Gastrocnemius medialis (tissue), 4 donors: ENCODE results near the gene RBP4. TPM values are rescaled to one million over a fixed set of nuclear protein-coding genes. Genes with fewer than 3 reads are reported as not detected.

Experiments used
- ATAC-seq, 2 donors: fragments of 150-250 bp; one replicate each; pipeline ENCODE4 v1.9.1; 2016
- DNase-seq, 2 donors: peaks; one replicate each; pipeline ENCODE4 v3.0.0-alpha.2; 2019
- H3K27ac ChIP-seq, 4 donors: fragments of 200-600 bp; sonication (generic); 1 replicate in 1 of 4; 2 replicates in 3 of 4; pipeline ENCODE4 v1.5.1; 2016 to 2018; ENCODE audit warnings: mild to moderate bottlenecking in 2 of 4, moderate library complexity in 1 of 4
- H3K27me3 ChIP-seq, 3 donors: fragments of 200-600 bp; sonication (generic) in 2 of 3; 1 replicate in 1 of 3; 2 replicates in 2 of 3; pipeline versions ENCODE4 v1.5.1 to v1.6.0; 2016 to 2019; ENCODE audit warnings: mild to moderate bottlenecking in 1 of 3, moderate library complexity in 1 of 3
- H3K36me3 ChIP-seq, 2 donors: fragments of 200-600 bp; sonication (generic) in 1 of 2; one replicate each; pipeline ENCODE4 v1.5.1; 2017 to 2018
- H3K4me1 ChIP-seq, 2 donors: fragments of 200-600 bp; sonication (generic) in 1 of 2; one replicate each; pipeline ENCODE4 v1.5.1; 2016 to 2017; ENCODE audit warnings: mild to moderate bottlenecking in 2 of 2
- H3K4me3 ChIP-seq, 4 donors: fragments of 200-600 bp; sonication (generic) in 3 of 4; 1 replicate in 1 of 4; 2 replicates in 3 of 4; pipeline ENCODE4 v1.5.1; 2016 to 2019; ENCODE audit warnings: mild to moderate bottlenecking in 2 of 4
- H3K9me3 ChIP-seq, 3 donors: fragments of 200-600 bp; sonication (generic) in 2 of 3; 1 replicate in 1 of 3; 2 replicates in 2 of 3; pipeline ENCODE4 v1.5.1; 2016 to 2019
- CTCF ChIP-seq, 5 experiments: fragments of 450-650 bp in 3 of 5; fragments of 200-600 bp in 2 of 5; sonication (generic) in 2 of 5; IDR thresholded peaks in 4 of 5; conservative IDR thresholded peaks in 1 of 5; 1 replicate in 4 of 5; 2 replicates in 1 of 5; pipeline ENCODE4 v1.5.1; 2016 to 2019; ENCODE audit warnings: antibody characterized with exemption in 5 of 5, mild to moderate bottlenecking in 3 of 5, moderate library complexity in 3 of 5
- POLR2A ChIP-seq, 2 donors: fragments of 450-650 bp; IDR thresholded peaks; one replicate each; pipeline ENCODE4 v1.6.1; 2017; ENCODE audit warnings: antibody characterized with exemption in 2 of 2, mild to moderate bottlenecking in 2 of 2, moderate library complexity in 2 of 2
- in situ Hi-C, 4 donors: fragments of 200-750 bp; cut with MboI; loops; one replicate each; pipeline versions ENCODE4 v1.15.0 to v1.8.0; 2017; ENCODE audit warnings: low sequenced_read_pairs in 4 of 4
- intact Hi-C: fragments of 100-400 bp; cut with DNase I; formaldehyde crosslinking; loops from one replicate; pipeline ENCODE4 v1.15.1; 2023; ENCODE audit warnings: low total_unique reads
- total RNA-seq, 4 donors: library from RNA; depleted of rRNA; stranded (reverse); fragments of >200 nt; gene quantifications; one replicate each; pipeline versions ENCODE4 v1.1.0 to v1.2.3, GENCODE V29; 2016

RBP4 gene
- total RNA-seq, 4 donors from 2014 or later, result 3.8 to 16.2 (median 7.7) TPM

- intact Hi-C loops (no loop called here), in situ Hi-C loops (no loop called here)
- Histone ChIP-seq H3K4me3 (no peak overlapping the region), H3K9me3 (no peaks in the 10 kb centered on the region), H3K36me3 (no peaks in the 10 kb centered on the region), H3K27me3 (peaks cover 25 to 28% (median 27%) of the 10 kb centered on the region in 3 donors), H3K27ac (no peak overlapping the region), H3K4me1 (peaks cover 0 to 9% of the 10 kb centered on the region in 2 donors)
- no peak for DNase-seq
- TF ChIP-seq POLR2A (IDR thresholded peaks at IDR 0.05) (no peak), CTCF (IDR thresholded peaks at IDR 0.05 in 4 of 5, conservative IDR thresholded peaks at IDR 0.05 in 1 of 5) (no peak)
- ATAC-seq, result no peak
Measured at GRCh38 chr10:93599778-93600177, 1.3 kb downstream of the RBP4 start.

- H3K36me3 ChIP-seq, result no peaks in the 10 kb centered on the region
- TF ChIP-seq POLR2A (IDR thresholded peaks at IDR 0.05), result no peak
- TF ChIP-seq CTCF (IDR thresholded peaks at IDR 0.05 in 4 of 5, conservative IDR thresholded peaks at IDR 0.05 in 1 of 5), result no peak
- in situ Hi-C loops (no loop called here), intact Hi-C loops (no loop called here)
- no peak overlapping the region for H3K27ac ChIP-seq
- H3K9me3 ChIP-seq, result no peaks in the 10 kb centered on the region
- no peak overlapping the region for H3K4me3 ChIP-seq
- no peak for DNase-seq
- ATAC-seq, result no peak
- peaks cover 0 to 9% of the 10 kb centered on the region in 2 donors for H3K4me1 ChIP-seq
- peaks cover 23 to 27% (median 25%) of the 10 kb centered on the region in 3 donors for H3K27me3 ChIP-seq
Measured at GRCh38 chr10:93599335-93599734, 1.7 kb downstream of the RBP4 start.

GRCh38 chr10:93598157-93598556 is 2.9 kb downstream of the RBP4 start:
- DNase-seq (no peak), ATAC-seq (no peak)
- H3K27me3 ChIP-seq, result peaks cover 15 to 23% (median 18%) of the 10 kb centered on the region in 3 donors
- no peaks in the 10 kb centered on the region for H3K36me3 ChIP-seq
- H3K4me1 ChIP-seq, result peaks cover 0 to 9% of the 10 kb centered on the region in 2 donors
- TF ChIP-seq CTCF (IDR thresholded peaks at IDR 0.05 in 4 of 5, conservative IDR thresholded peaks at IDR 0.05 in 1 of 5) (no peak), POLR2A (IDR thresholded peaks at IDR 0.05) (no peak)
- in situ Hi-C loops, result no loop called here
- no peaks in the 10 kb centered on the region for H3K9me3 ChIP-seq
- H3K4me3 ChIP-seq, result no peak overlapping the region
- intact Hi-C loops, result no loop called here
- H3K27ac ChIP-seq, result no peak overlapping the region

- in situ Hi-C loops (no loop called here), intact Hi-C loops (no loop called here)
- TF ChIP-seq POLR2A (IDR thresholded peaks at IDR 0.05) (no peak), CTCF (IDR thresholded peaks at IDR 0.05 in 4 of 5, conservative IDR thresholded peaks at IDR 0.05 in 1 of 5) (no peak)
- Histone ChIP-seq H3K36me3 (no peaks in the 10 kb centered on the region), H3K27ac (no peak overlapping the region), H3K4me1 (peaks cover 0 to 9% of the 10 kb centered on the region in 2 donors), H3K9me3 (no peaks in the 10 kb centered on the region), H3K27me3 (peaks cover 5 to 13% (median 8%) of the 10 kb centered on the region in 3 donors), H3K4me3 (no peak overlapping the region)
- DNase-seq, result no peak
- no peak for ATAC-seq
Measured at GRCh38 chr10:93597075-93597599, 3.9 kb downstream of the RBP4 start.

- no peak overlapping the region for H3K27ac ChIP-seq
- no peaks in the 10 kb centered on the region for H3K9me3 ChIP-seq
- H3K4me3 ChIP-seq, result no peak overlapping the region
- DNase-seq, result no peak
- no peak for TF ChIP-seq POLR2A (IDR thresholded peaks at IDR 0.05)
- TF ChIP-seq CTCF (IDR thresholded peaks at IDR 0.05 in 4 of 5, conservative IDR thresholded peaks at IDR 0.05 in 1 of 5), result no peak
- in situ Hi-C loops (no loop called here), intact Hi-C loops (no loop called here)
- H3K4me1 ChIP-seq, result peaks cover 0 to 4% of the 10 kb centered on the region in 2 donors
- ATAC-seq, result no peak
- no peaks in the 10 kb centered on the region for H3K36me3 ChIP-seq
- H3K27me3 ChIP-seq, result peaks cover 0 to 7% (median 2%) of the 10 kb centered on the region in 3 donors
Measured at GRCh38 chr10:93596539-93596938, 4.5 kb downstream of the RBP4 start.
